SK-N-MC (cell line): Measurements from ENCODE around the gene PID1.
A peak's percentile ranks its signal among the peaks of the same experiment; 100 is the strongest.

Experiments
- DNase-seq: peaks from one replicate; pipeline ENCODE4 v3.0.0-alpha.2; 2011; ENCODE audit warnings: low read depth, low spot score
- H3K27ac ChIP-seq: fragments of 200-600 bp; sonication (generic); 2 replicates; pipeline ENCODE4 v1.5.1; 2016; ENCODE audit warnings: mixed run types
- H3K36me3 ChIP-seq: fragments of 200-600 bp; sonication (generic); 2 replicates; pipeline ENCODE4 v1.6.1; 2017; ENCODE audit warnings: antibody characterized with exemption, low read length, mixed read lengths; ENCODE audit not compliant: insufficient read depth
- H3K4me3 ChIP-seq: fragments of 200-600 bp; sonication (generic); 2 replicates; pipeline ENCODE4 v1.5.1; 2016
- H3K9ac ChIP-seq: fragments of 200-600 bp; sonication (generic); 2 replicates; pipeline ENCODE4 v1.8.0; 2017; ENCODE audit warnings: mixed run types, mixed read lengths; ENCODE audit not compliant: insufficient read length
- H3K9me3 ChIP-seq: fragments of 200-600 bp; sonication (generic); 2 replicates; pipeline ENCODE4 v1.6.1; 2017; ENCODE audit warnings: low read depth, mild to moderate bottlenecking, antibody characterized with exemption, low read length, moderate library complexity, mixed read lengths
- EZH2 ChIP-seq: fragments of 200-600 bp; sonication (generic); IDR thresholded peaks from one replicate; pipeline ENCODE4 v1.6.1; 2017; ENCODE audit warnings: antibody characterized with exemption
- FOXP2 ChIP-seq: optimal IDR thresholded peaks from 2 replicates; pipeline ENCODE3; 2011; ENCODE audit warnings: mild to moderate bottlenecking, moderate library complexity; ENCODE audit not compliant: insufficient read depth; ENCODE audit errors: extremely low read length, control extremely low read depth
- POLR2AphosphoS5 ChIP-seq: IDR thresholded peaks from 2 replicates; pipeline ENCODE4 v1.6.1; 2012; ENCODE audit warnings: mild to moderate bottlenecking, low read depth, low read length, borderline replicate concordance

The PID1 gene

GRCh38 chr2:229163893-229164292 is 107.2 kb downstream of the PID1 start:
- no peak for DNase-seq
- Histone ChIP-seq H3K9me3 (no peaks in the 10 kb centered on the region), H3K9ac (no peak overlapping the region), H3K27ac (peak overlapping the region; percentile 17; the same call in 1 of the 2 replicates), H3K36me3 (no peaks in the 10 kb centered on the region), H3K4me3 (0 out of 2 replicates have a peak overlapping the region, but pooled peaks have one; percentile 2)
- no peak for TF ChIP-seq EZH2
- TF ChIP-seq POLR2AphosphoS5, result no peak
- TF ChIP-seq FOXP2, result no peak

DNA sequence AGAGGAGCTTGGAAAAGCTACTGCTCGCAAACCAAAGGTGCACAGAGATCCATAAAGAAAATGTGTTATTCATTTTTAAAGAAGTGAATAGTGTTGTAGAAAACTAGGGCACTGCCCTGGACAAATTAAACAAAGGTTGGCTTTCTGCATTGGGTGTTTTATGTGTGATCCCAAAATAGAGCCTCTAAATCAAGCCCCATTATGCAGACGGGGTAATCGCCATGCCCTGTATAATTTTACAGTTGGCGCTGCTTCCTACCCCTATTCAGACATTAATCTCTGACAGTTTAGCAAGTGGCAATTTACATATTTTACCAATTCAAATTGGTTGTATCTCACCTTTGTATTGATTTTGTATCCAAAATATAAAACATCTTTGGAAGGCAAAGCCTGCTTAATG is 109.1 kb downstream of the PID1 start:
- DNase-seq, result no peak

GRCh38 chr2:229160984-229161383 is 110.1 kb downstream of the PID1 start:
- no peaks in the 10 kb centered on the region for H3K9me3 ChIP-seq

More for the DNA sequence above, 109.1 kb downstream of the PID1 start:
- no peak overlapping the region for H3K4me3 ChIP-seq
- TF ChIP-seq POLR2AphosphoS5 (no peak), FOXP2 (no peak), EZH2 (no peak)
- no peak overlapping the region for H3K27ac ChIP-seq
- no peaks in the 10 kb centered on the region for H3K36me3 ChIP-seq
- no peak overlapping the region for H3K9ac ChIP-seq
- no peaks in the 10 kb centered on the region for H3K9me3 ChIP-seq

GRCh38 chr2:229160180-229160579 is 110.9 kb downstream of the PID1 start:
- no peaks in the 10 kb centered on the region for H3K36me3 ChIP-seq
- DNase-seq, result no peak
- no peak overlapping the region for H3K4me3 ChIP-seq
- TF ChIP-seq POLR2AphosphoS5, result no peak
- TF ChIP-seq FOXP2, result no peak
- TF ChIP-seq EZH2, result no peak
- no peaks in the 10 kb centered on the region for H3K9me3 ChIP-seq
- H3K27ac ChIP-seq, result no peak overlapping the region
- H3K9ac ChIP-seq, result no peak overlapping the region

More at GRCh38 chr2:229160984-229161383, 110.1 kb downstream of the PID1 start:
- Histone ChIP-seq H3K27ac (no peak overlapping the region), H3K4me3 (no peak overlapping the region), H3K36me3 (no peaks in the 10 kb centered on the region), H3K9ac (no peak overlapping the region)
- TF ChIP-seq EZH2 (no peak), FOXP2 (no peak), POLR2AphosphoS5 (no peak)
- DNase-seq, result no peak

GRCh38 chr2:229159405-229159804 is 111.7 kb downstream of the PID1 start:
- no peaks in the 10 kb centered on the region for H3K9me3 ChIP-seq
- H3K36me3 ChIP-seq, result no peaks in the 10 kb centered on the region
- H3K27ac ChIP-seq, result no peak overlapping the region
- H3K9ac ChIP-seq, result no peak overlapping the region
- no peak for DNase-seq
- H3K4me3 ChIP-seq, result no peak overlapping the region
- TF ChIP-seq FOXP2 (no peak), EZH2 (no peak), POLR2AphosphoS5 (no peak)

DNA sequence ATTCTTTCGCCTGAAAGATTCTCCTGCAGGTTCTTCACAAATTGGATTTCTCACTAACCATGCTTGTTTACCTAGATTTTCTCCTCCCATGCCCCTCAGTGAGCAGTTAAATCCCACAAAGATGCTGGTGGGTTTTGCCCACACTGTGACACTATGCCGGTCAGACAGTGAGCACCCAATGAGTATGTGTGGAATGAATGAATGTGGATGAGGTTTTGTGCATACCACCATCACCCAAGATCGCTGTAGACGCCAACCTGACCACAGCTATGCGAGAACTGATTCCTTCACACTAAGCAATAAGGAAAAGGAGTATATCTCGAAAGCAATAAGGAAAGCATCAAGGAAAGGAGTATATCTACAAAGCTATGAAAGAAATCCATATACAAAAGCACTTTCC is 116.7 kb downstream of the PID1 start:
- TF ChIP-seq EZH2 (no peak), FOXP2 (no peak), POLR2AphosphoS5 (no peak)
- DNase-seq, result no peak
- H3K9me3 ChIP-seq, result no peaks in the 10 kb centered on the region
- H3K27ac ChIP-seq, result no peak overlapping the region
- no peak overlapping the region for H3K9ac ChIP-seq
- H3K36me3 ChIP-seq, result no peaks in the 10 kb centered on the region
- no peak overlapping the region for H3K4me3 ChIP-seq

- TF ChIP-seq POLR2AphosphoS5 (no peak), EZH2 (no peak), FOXP2 (no peak)
- DNase-seq, result no peak
- Histone ChIP-seq H3K27ac (no peak overlapping the region), H3K9ac (no peak overlapping the region), H3K4me3 (no peak overlapping the region), H3K9me3 (no peaks in the 10 kb centered on the region), H3K36me3 (no peaks in the 10 kb centered on the region)
These were observed 117.1 kb downstream of the PID1 start for GRCh38 chr2:229153951-229154350.

DNA sequence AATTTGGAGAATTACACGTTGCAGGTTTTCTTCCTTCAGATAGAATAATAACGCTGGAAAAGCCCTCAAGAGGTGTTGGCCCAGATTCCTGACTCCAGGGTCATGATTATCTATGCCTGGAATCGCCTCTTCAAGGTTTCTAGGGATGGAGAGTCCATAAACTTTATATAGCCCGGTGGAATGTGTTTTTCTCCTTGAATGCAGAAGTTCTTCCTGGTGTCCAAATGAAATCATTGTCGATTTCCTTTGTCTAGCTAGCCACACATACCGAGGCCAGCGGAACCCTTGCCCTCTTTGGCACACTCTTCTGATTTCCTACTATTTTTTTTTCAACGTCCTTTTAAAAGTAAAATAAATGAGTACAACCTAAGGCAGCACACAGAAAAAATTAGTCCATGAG is 117.8 kb downstream of the PID1 start:
- Histone ChIP-seq H3K9ac (no peak overlapping the region), H3K9me3 (no peaks in the 10 kb centered on the region), H3K4me3 (no peak overlapping the region), H3K27ac (no peak overlapping the region), H3K36me3 (no peaks in the 10 kb centered on the region)
- DNase-seq, result no peak
- no peak for TF ChIP-seq POLR2AphosphoS5
- no peak for TF ChIP-seq FOXP2

GRCh38 chr2:229152674-229153073 is 118.4 kb downstream of the PID1 start:
- H3K9ac ChIP-seq, result no peak overlapping the region
- TF ChIP-seq POLR2AphosphoS5 (no peak), FOXP2 (no peak), EZH2 (no peak)
- H3K27ac ChIP-seq, result no peak overlapping the region
- H3K4me3 ChIP-seq, result no peak overlapping the region
- no peaks in the 10 kb centered on the region for H3K9me3 ChIP-seq
- H3K36me3 ChIP-seq, result no peaks in the 10 kb centered on the region
- no peak for DNase-seq
